ENCODE results near the gene MYO15A.

The MYO15A gene

DNA sequence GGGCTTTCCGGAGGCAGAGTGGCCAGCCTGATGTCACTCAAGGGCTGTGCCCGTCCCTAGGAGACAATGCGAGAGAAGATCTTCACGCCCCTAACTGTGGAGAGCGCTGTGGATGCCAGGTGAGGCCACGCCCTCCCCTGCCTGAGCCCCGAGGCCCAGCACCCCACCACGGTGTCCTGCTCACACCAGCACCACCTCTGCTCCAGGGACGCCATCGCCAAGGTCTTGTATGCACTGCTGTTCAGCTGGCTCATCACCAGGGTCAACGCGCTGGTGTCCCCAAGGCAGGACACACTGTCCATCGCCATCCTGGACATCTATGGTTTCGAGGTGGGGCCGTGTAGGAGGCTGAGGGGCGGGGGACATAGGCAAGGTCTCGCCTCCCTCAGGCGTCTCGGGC is 27.8 kb downstream of the MYO15A start:
- H3K27me3 ChIP-seq (ENCODE audit: control insufficient read depth, insufficient read depth, low read length) = no peaks in the 10 kb centered on the region
- no peak overlapping the region for H3K4me3 ChIP-seq (ENCODE audit: low read depth, low read length)
- no peaks in the 10 kb centered on the region for H3K4me1 ChIP-seq (ENCODE audit: control insufficient read depth, insufficient read depth, low read length)
- H3K36me3 ChIP-seq (ENCODE audit: control insufficient read depth, insufficient read depth, low read length) = no peaks in the 10 kb centered on the region
- no peak overlapping the region for H3K27ac ChIP-seq (ENCODE audit: low read depth, low read length)
- H3K9ac ChIP-seq (ENCODE audit: low read length) = no peak overlapping the region
- no peaks in the 10 kb centered on the region for H3K9me3 ChIP-seq (ENCODE audit: control insufficient read depth, insufficient read depth, low read depth, low read length)

DNA sequence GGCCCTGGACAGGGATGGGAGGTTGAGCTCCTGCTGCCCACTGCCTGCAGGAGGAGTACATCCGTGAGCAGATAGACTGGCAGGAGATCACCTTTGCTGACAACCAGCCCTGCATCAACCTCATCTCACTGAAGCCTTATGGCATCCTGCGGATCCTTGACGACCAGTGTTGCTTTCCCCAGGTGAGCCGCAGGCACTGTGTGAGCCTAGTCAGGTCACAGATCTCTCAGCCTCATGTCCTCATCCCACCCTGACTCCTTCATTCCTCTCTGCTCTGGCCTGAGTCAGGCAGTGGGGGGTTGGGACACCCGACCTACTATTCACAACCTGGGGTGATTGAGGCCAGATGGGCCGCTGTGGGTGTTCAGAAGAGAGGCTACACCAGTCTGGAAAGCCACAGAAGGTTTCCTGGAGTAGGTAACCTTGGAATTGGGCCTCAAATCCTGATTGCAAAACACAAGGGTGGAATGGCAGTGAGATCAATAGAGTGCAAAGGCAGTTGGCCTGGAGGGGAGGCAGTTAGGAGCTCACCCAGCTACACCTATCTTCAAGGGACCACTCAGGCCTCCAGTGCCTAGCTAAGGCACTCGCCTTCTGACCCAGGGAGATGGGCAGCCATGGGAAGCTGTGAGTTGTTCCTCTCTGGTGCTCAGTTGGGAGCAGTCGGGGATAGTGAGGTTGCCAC is 29.7 kb downstream of the MYO15A start:
- Histone ChIP-seq H3K27me3 (ENCODE audit: control insufficient read depth, insufficient read depth, low read length) (no peaks in the 10 kb centered on the region), H3K4me3 (ENCODE audit: low read depth, low read length) (no peak overlapping the region), H3K36me3 (ENCODE audit: control insufficient read depth, insufficient read depth, low read length) (no peaks in the 10 kb centered on the region), H3K9me3 (ENCODE audit: control insufficient read depth, insufficient read depth, low read depth, low read length) (no peaks in the 10 kb centered on the region), H3K4me1 (ENCODE audit: control insufficient read depth, insufficient read depth, low read length) (peaks cover 5% of the 10 kb centered on the region), H3K27ac (ENCODE audit: low read depth, low read length) (no peak overlapping the region), H3K9ac (ENCODE audit: low read length) (no peak overlapping the region)

DNA sequence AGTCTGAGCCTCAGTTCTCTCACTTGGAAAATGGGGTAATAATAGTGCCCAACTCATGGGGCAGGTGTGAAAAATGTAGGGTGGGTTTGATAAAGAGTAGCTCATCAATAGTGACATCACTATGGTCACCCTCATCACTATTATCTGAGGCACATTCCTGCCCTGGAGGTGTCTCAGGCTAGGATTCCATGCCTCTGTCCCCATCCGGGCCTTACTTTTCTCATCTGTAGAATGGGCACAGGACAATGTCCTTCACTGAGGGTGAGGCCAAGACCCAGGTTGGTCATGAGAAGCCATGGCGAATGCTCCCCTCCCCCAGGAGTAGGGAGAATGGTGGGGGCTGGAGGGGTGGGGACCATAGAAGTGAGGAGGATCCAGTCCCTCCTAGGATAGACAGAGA is 30.5 kb downstream of the MYO15A start:
- Histone ChIP-seq H3K4me3 (ENCODE audit: low read depth, low read length) (no peak overlapping the region), H3K27me3 (ENCODE audit: control insufficient read depth, insufficient read depth, low read length) (no peaks in the 10 kb centered on the region), H3K27ac (ENCODE audit: low read depth, low read length) (no peak overlapping the region), H3K36me3 (ENCODE audit: control insufficient read depth, insufficient read depth, low read length) (no peaks in the 10 kb centered on the region), H3K9me3 (ENCODE audit: control insufficient read depth, insufficient read depth, low read depth, low read length) (no peaks in the 10 kb centered on the region), H3K9ac (ENCODE audit: low read length) (no peak overlapping the region), H3K4me1 (ENCODE audit: control insufficient read depth, insufficient read depth, low read length) (peaks cover 12% of the 10 kb centered on the region)

DNA sequence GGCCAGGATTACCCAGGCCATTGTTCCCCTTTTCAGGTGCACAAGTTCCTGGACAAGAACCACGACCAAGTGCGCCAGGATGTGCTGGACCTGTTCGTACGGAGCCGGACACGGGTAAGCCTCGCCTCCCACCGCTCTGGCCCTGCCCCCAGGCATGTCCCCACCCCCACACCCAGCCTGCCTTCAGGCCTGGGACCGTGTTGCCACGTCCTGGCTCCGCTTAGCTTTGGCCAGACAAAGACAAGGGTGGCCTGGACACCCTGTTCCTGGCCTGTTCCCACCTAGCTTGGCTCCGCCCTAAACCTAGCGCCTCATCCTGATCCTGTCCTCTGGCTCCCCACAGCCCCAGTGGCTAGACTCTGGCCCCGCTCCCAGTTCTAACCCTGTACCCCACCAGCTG is 30.9 kb downstream of the MYO15A start:
- H3K4me1 ChIP-seq (ENCODE audit: control insufficient read depth, insufficient read depth, low read length) = peaks cover 12% of the 10 kb centered on the region

DNA sequence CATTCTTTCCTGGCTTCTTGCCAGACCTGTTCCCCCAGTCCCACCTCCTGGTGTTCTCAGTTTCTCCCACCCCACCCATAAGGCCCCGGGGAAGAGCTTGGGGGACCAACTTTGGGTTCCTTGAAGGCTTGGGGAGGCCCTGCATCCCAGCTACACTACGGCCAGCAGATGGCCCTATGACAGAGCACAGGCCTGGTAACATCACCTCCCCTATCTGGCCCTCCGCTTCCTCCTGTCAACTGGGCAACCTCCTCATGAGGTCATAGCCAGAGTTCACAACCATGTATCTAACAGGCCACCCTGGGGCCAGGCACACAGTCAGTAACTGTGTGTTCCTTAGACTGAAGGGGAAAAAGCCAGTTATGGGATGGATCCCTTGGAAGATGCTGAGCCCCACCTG is 31.4 kb downstream of the MYO15A start:
- Histone ChIP-seq H3K27me3 (ENCODE audit: control insufficient read depth, insufficient read depth, low read length) (no peaks in the 10 kb centered on the region), H3K9me3 (ENCODE audit: control insufficient read depth, insufficient read depth, low read depth, low read length) (no peaks in the 10 kb centered on the region), H3K9ac (ENCODE audit: low read length) (no peak overlapping the region), H3K27ac (ENCODE audit: low read depth, low read length) (no peak overlapping the region), H3K4me1 (ENCODE audit: control insufficient read depth, insufficient read depth, low read length) (peaks cover 12% of the 10 kb centered on the region), H3K4me3 (ENCODE audit: low read depth, low read length) (no peak overlapping the region), H3K36me3 (ENCODE audit: control insufficient read depth, insufficient read depth, low read length) (no peaks in the 10 kb centered on the region)

More for the DNA sequence above, 30.9 kb downstream of the MYO15A start:
- H3K36me3 ChIP-seq (ENCODE audit: control insufficient read depth, insufficient read depth, low read length) = no peaks in the 10 kb centered on the region
- H3K4me3 ChIP-seq (ENCODE audit: low read depth, low read length) = no peak overlapping the region
- H3K9ac ChIP-seq (ENCODE audit: low read length) = no peak overlapping the region
- no peaks in the 10 kb centered on the region for H3K27me3 ChIP-seq (ENCODE audit: control insufficient read depth, insufficient read depth, low read length)
- H3K27ac ChIP-seq (ENCODE audit: low read depth, low read length) = no peak overlapping the region
- no peaks in the 10 kb centered on the region for H3K9me3 ChIP-seq (ENCODE audit: control insufficient read depth, insufficient read depth, low read depth, low read length)

DNA sequence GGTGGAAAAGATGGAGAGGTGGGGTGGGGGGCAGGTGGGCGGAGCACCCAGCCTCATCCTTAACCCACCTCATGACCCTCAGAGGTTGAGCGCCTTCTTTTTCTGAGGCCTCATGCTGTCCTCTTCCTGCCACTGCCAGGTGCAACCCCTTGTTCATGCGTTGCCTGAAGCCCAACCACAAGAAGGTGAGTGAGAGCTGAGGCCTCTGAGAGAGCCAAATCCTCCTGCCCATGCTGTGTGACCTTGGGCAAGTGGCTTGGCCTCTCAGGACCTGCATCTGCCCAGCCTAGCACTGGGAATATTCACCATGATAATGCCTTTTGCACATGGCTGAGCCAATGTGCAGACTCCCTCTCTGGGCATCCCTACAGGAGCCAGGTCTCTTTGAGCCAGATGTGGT is 32.1 kb downstream of the MYO15A start:
- Histone ChIP-seq H3K4me3 (ENCODE audit: low read depth, low read length) (no peak overlapping the region), H3K27me3 (ENCODE audit: control insufficient read depth, insufficient read depth, low read length) (no peaks in the 10 kb centered on the region), H3K27ac (ENCODE audit: low read depth, low read length) (no peak overlapping the region), H3K36me3 (ENCODE audit: control insufficient read depth, insufficient read depth, low read length) (no peaks in the 10 kb centered on the region), H3K4me1 (ENCODE audit: control insufficient read depth, insufficient read depth, low read length) (peaks cover 12% of the 10 kb centered on the region), H3K9ac (ENCODE audit: low read length) (no peak overlapping the region), H3K9me3 (ENCODE audit: control insufficient read depth, insufficient read depth, low read depth, low read length) (no peaks in the 10 kb centered on the region)

DNA sequence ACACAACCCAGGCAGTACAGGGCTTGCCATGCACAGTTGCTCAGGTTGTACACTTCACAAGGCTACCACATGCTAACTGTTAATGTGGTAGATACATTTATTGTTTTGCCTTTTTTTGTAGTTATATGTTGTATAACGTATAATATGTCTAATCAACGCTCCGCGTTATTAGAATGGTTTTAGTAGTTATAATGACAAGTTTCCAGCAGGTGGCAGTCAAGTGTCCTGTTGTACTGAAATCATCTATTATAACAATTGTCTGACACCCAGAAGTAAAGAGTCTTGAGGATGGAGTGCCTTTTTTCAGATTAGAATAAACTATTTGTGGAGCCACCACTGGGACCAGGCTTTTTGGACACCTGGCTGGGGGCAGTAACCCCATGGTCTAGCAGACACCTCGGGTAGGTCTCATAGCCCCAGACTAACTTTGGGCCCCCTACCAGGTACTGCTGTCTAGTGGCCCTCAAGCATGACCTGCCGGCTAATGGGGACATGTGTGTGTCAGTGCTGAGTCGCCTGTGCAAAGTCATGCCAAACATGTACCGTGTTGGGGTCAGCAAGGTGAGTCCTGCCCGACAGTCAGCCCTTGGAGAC is 32.8 kb downstream of the MYO15A start:
- H3K9me3 ChIP-seq (ENCODE audit: control insufficient read depth, insufficient read depth, low read depth, low read length) = no peaks in the 10 kb centered on the region
- H3K27me3 ChIP-seq (ENCODE audit: control insufficient read depth, insufficient read depth, low read length) = no peaks in the 10 kb centered on the region
- H3K36me3 ChIP-seq (ENCODE audit: control insufficient read depth, insufficient read depth, low read length) = no peaks in the 10 kb centered on the region
- no peak overlapping the region for H3K27ac ChIP-seq (ENCODE audit: low read depth, low read length)
- H3K4me1 ChIP-seq (ENCODE audit: control insufficient read depth, insufficient read depth, low read length) = peaks cover 12% of the 10 kb centered on the region
- no peak overlapping the region for H3K9ac ChIP-seq (ENCODE audit: low read length)
- no peak overlapping the region for H3K4me3 ChIP-seq (ENCODE audit: low read depth, low read length)

DNA sequence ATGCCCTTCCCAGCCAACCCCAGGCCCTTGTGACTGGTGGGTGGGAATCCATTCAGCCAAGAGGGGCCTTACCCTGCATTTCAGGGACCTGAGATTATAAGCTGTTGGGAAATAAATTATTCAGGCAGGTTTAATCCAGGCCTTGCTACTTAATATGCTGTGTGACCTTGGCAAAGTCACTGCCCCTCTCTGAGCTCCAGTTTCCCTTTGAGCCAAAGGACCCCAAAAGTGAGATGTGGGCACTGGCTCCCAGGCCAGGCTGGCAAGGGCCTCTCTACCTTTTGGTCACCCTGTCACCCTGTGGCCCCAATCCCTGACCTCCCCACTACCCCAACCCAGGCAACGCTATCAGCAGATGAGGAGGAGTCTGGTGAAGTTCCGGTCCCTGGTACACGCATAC is 33.9 kb downstream of the MYO15A start:
- Histone ChIP-seq H3K4me1 (ENCODE audit: control insufficient read depth, insufficient read depth, low read length) (peaks cover 12% of the 10 kb centered on the region), H3K27ac (ENCODE audit: low read depth, low read length) (no peak overlapping the region), H3K4me3 (ENCODE audit: low read depth, low read length) (no peak overlapping the region)

DNA sequence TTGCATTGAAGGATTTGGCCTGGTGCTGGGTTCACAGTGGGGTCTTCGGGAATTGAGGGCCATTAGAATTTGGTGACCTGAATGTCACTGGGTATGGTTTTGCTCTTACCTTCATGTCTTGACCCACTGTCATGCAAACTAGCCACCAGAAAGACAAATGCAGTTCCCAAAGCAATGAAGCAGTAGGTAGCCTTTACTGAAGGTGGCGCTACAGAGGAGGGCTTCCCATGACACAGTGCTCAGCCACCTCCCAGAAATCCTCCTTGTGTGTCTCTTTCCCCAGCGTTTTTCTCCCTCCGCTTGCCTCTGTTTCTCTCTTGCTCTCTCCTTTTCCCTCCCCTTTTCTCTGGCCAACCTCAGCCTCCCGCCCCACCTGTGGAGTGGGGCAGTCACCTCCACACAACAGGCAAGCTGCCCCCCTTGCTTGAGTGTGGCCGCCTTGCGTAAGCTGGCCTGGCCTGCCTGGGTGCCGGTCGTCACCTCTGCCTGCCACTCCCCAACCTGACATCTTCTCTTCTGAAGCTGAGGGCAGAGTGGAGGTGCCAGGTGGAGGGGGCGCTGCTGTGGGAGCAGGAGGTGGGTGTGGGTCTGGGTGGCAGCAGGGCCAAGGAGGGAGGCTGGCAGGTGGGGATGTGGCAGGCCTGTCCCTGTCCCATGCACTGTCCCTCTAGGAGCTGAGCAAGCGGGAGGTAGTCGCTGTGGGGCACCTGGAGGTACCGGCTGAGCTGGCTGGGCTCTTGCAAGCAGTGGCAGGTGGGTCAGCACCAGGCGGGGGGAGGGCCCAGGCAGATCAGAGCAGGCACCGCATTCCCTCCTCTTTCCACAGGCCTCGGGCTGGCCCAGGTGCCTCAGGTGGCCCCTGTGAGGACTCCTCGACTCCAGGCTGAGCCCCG is 34.7 kb downstream of the MYO15A start:
- H3K4me1 ChIP-seq (ENCODE audit: control insufficient read depth, insufficient read depth, low read length) = peaks cover 12% of the 10 kb centered on the region
- H3K36me3 ChIP-seq (ENCODE audit: control insufficient read depth, insufficient read depth, low read length) = no peaks in the 10 kb centered on the region
- no peak overlapping the region for H3K27ac ChIP-seq (ENCODE audit: low read depth, low read length)
- H3K9ac ChIP-seq (ENCODE audit: low read length) = no peak overlapping the region
- H3K4me3 ChIP-seq (ENCODE audit: low read depth, low read length) = no peak overlapping the region
- H3K9me3 ChIP-seq (ENCODE audit: control insufficient read depth, insufficient read depth, low read depth, low read length) = no peaks in the 10 kb centered on the region
- no peaks in the 10 kb centered on the region for H3K27me3 ChIP-seq (ENCODE audit: control insufficient read depth, insufficient read depth, low read length)

More for the DNA sequence above, 33.9 kb downstream of the MYO15A start:
- Histone ChIP-seq H3K9me3 (ENCODE audit: control insufficient read depth, insufficient read depth, low read depth, low read length) (no peaks in the 10 kb centered on the region), H3K27me3 (ENCODE audit: control insufficient read depth, insufficient read depth, low read length) (no peaks in the 10 kb centered on the region), H3K9ac (ENCODE audit: low read length) (no peak overlapping the region), H3K36me3 (ENCODE audit: control insufficient read depth, insufficient read depth, low read length) (no peaks in the 10 kb centered on the region)

DNA sequence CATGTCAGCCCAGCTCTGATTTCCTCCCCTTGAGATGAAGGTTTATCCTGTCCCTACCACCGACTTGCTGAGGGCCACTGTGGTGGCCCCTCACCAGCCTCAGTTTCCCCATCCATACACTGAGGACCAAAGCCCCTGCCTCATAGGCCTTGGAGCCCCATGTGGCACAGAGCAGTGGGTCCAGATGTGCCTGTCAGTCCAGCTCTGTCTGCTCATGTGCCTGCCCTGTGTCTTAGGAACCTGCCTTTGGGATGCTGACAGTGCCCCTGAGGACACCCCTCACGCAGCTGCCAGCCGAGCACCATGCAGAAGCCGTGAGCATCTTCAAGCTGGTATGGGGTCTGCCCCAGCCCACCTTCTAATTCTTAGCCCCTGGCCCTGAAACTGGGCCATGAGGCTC is 35.7 kb downstream of the MYO15A start:
- H3K4me3 ChIP-seq (ENCODE audit: low read depth, low read length) = no peak overlapping the region
- H3K27me3 ChIP-seq (ENCODE audit: control insufficient read depth, insufficient read depth, low read length) = no peaks in the 10 kb centered on the region
- H3K4me1 ChIP-seq (ENCODE audit: control insufficient read depth, insufficient read depth, low read length) = peaks cover 12% of the 10 kb centered on the region
- H3K27ac ChIP-seq (ENCODE audit: low read depth, low read length) = no peak overlapping the region
- H3K9ac ChIP-seq (ENCODE audit: low read length) = no peak overlapping the region
- no peaks in the 10 kb centered on the region for H3K9me3 ChIP-seq (ENCODE audit: control insufficient read depth, insufficient read depth, low read depth, low read length)
- H3K36me3 ChIP-seq (ENCODE audit: control insufficient read depth, insufficient read depth, low read length) = no peaks in the 10 kb centered on the region

DNA sequence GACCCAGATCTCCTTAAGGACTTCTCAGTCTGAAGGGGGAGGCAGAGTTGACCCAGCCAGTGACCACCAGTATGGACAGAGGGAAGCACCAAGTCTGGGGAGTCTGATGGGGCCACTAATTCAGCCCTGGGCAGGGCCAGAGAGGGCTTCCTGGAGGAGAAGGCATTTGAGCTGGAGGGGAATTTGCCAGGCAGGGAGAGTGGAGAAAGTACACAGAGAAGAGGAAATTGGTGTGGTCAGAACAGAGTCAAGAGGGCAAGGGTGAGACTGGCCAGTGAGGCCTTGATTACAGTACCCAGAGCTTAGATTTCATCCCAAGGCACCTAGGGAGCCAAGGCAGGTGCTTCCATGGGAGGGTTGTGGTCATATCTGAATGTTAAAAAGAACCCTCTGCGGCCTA is 36.3 kb downstream of the MYO15A start:
- Histone ChIP-seq H3K27me3 (ENCODE audit: control insufficient read depth, insufficient read depth, low read length) (no peaks in the 10 kb centered on the region), H3K36me3 (ENCODE audit: control insufficient read depth, insufficient read depth, low read length) (no peaks in the 10 kb centered on the region), H3K4me1 (ENCODE audit: control insufficient read depth, insufficient read depth, low read length) (peaks cover 12% of the 10 kb centered on the region), H3K27ac (ENCODE audit: low read depth, low read length) (no peak overlapping the region), H3K9ac (ENCODE audit: low read length) (no peak overlapping the region), H3K4me3 (ENCODE audit: low read depth, low read length) (no peak overlapping the region), H3K9me3 (ENCODE audit: control insufficient read depth, insufficient read depth, low read depth, low read length) (no peaks in the 10 kb centered on the region)

Data from HUES6 (cell line).